Measurements from ENCODE around the gene DEF6.
A peak's percentile ranks its signal among the peaks of the same experiment; 100 is the strongest.
"Not testable (repeated sequence)": the region's sequence is repeated elsewhere in the genome, so short reads cannot be mapped to it uniquely, and the experiment has no call there.

Gene DEF6

DNA sequence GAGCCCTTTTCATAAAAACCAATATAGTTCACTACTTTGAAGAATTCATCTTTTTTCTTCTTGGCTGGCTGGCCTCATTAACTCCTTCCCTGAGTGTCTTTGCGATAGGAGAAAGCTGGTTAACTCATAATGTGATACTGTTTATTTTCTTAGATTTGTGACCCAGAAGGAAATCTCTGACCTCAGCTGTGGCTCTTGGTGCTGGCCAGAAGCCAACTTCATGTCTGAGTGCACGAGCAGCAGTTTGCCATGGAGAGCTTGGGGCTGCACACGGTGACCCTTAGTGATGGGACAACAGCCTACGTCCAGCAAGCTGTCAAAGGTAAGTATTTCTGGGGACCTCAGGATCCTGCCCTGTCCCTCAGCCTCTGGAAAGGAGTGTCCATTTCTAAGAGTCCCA lies 16.7 kb upstream of the DEF6 start:
- DNase-seq = no peak

GRCh38 chr6:35282472-35282871 lies 15.1 kb upstream of the DEF6 start:
- no peak for DNase-seq

DNA sequence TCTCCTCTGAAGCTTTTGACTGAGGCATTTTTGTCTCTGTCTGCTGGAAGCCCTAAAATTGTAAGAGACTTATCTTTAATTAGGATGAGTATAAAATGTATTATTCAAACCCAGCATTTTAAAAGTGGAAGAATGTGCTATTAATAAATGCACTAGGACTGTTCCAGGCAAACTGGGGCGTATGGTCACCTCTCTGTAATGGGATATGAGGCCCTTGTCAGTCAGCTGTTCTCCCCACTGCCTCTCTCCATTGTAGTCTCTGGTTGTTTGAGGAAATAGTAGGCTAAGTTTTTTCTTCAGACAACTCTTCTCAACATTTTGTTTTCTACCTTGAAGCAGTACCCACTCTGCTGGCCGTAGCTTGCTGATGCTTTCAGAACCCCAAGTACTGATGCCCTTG lies 14.3 kb upstream of the DEF6 start:
- DNase-seq = no peak

- DNase-seq = no peak
Measured at GRCh38 chr6:35287671-35288396, 9.8 kb upstream of the DEF6 start.

DNA sequence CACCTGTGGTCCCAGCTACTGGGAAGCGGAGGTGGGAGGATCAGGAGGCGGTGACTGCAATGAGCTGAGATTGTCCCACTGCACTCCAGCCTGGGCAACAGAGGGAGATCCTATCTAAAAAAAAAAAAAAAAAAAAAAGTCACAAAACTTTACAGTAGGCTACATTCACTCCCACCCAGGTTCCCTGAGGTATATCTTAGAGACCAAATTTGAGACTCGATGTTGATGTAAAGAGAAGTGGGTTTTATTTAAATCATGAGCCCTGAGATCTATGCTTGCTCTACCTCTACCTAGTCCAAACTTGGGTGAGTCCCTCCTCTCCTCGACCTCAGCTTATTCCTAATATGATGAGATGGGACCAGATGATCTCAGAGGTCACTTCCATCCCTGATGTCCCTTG lies 8.8 kb upstream of the DEF6 start:
- DNase-seq = no peak

DNA sequence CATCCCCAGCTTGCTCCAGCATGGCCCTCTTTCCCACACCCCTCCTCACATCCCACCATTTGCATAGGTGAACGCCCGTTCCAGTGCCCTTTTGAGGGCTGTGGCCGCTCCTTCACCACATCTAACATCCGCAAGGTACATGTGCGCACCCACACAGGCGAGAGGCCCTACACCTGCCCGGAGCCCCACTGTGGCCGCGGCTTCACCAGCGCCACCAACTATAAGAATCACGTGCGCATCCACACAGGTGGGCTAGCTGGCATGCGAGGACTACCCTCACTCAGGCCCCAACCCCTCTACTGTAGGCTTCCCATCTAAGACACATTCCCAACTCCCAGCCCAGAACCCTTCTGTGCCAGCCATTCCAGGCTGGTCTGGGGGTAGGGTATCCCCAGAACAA lies 6.1 kb upstream of the DEF6 start:
- no peak for DNase-seq

DNA sequence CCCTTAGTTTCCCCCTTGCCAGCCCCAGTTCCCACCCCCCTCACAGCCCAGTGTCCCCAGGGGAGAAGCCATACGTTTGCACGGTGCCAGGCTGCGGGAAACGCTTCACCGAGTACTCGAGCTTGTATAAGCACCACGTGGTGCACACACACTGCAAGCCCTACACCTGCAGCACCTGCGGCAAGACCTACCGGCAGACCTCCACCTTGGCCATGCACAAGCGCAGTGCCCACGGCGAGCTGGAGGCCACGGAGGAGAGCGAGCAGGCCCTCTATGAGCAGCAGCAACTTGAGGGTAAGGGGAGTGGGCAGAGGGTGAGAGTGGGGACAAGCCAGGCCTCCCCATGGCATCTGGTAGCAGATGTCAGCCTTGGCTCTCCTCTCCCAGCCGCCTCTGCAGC lies 5.1 kb upstream of the DEF6 start:
- DNase-seq = no peak

DNA sequence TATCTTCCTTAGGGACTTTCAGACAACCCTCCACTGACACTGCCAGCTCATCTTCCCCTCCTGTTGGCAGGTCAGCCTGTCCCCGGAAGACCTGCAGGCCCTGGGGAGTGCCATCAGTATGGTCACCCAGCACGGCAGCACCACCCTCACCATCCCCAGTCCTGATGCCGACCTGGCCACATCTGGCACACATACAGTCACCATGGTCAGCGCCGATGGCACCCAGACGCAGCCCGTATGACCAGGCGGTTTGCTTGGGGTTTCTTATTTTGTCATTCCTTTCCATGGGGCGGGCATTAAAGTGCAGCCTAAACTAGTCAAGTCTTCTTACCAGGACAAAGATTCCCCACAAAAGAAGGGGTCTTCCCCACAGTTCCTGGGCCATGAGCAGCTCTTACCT lies 3.9 kb upstream of the DEF6 start:
- DNase-seq = no peak

GRCh38 chr6:35294308-35294945 lies 3.2 kb upstream of the DEF6 start:
- peak in 2 of 5 experiments; percentile 40 to 73 for DNase-seq

- DNase-seq = no peak
Measured at GRCh38 chr6:35295036-35295435, 2.6 kb upstream of the DEF6 start.

GRCh38 chr6:35295521-35296315 lies 1.9 kb upstream of the DEF6 start:
- no peak for DNase-seq

GRCh38 chr6:35296931-35297600 lies 552 bp upstream of the DEF6 start:
- no peak for DNase-seq

GRCh38 chr6:35298625-35299140 lies 1.1 kb downstream of the DEF6 start:
- DNase-seq = peak in 1 of 5 experiments; percentile 55

DNA sequence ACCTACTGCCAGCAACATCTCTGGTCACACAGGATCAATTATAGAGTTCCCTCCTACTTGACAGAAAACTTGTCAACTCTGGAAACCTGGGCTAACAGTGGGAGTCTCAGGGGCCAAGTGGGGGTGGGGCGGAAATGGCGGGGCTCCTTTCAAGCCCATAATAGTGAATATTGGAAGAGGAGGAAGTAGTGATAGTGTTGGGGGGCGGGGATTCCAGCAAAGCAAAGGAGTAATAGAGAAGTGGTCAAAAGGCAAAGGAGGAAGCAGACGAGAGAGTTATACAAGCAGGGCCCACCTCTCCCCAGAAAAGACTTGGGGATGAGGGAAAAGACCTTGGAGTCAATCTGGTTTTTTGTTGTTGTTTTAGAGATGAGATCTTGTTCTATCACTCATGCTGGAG lies 2.1 kb downstream of the DEF6 start:
- DNase-seq = peak in 1 of 5 experiments; percentile 53

DNA sequence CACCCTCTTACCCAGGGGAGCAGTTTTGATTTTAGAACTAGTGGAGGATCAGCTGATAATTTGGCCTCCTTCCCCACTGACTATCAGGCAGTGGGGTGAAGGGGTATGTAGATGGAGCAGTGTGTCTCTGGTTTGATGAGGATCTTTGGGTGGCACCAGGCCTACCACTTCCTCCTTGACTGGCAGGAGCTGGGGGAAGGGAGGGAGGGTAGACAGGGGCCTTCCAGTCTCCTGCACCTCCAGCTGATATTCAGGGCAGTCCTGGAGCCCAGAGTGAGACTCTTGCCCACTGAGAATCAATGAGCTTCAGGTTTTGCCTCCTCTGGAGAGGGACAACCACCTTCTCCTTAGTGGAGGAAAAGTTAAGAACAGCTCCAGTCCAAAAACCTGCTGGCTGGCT lies 3.2 kb downstream of the DEF6 start:
- peak in 3 of 5 experiments; percentile 40 to 90 (median 68) for DNase-seq

DNA sequence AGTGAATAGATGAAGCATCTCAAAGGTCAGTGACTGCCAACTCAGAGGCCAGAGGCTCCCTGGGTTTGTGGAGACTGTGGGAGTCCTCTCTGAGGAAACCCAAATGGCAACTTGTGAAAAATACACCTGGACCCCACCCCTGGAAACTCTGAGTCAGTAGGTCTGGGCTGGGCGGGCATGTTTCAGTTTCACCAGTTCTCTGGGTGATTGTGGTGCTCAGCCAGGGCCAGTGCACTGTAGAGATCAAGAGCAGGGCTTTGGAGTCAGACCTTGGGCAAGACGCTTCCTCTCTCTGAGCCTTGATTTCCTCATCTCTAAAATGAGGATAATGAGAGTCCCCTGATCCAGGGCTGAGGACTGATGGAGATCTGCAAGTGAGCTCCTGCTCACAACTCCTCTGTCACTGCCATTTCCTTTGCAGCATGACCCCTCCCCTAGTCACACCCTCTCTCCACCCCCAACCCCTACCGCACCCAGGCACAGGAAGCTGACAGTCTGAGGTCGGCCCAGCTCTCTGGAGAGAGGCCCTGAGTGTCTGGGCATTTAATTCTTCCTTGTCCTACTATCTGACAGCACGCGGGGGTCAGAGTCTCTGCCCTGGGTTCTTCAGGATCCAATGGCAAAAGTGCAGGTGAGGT lies 5.1 kb downstream of the DEF6 start:
- peak; percentile 60 to 93 (median 80) for DNase-seq

- DNase-seq = no peak
Measured at GRCh38 chr6:35304299-35304698, 6.7 kb downstream of the DEF6 start.

DNA sequence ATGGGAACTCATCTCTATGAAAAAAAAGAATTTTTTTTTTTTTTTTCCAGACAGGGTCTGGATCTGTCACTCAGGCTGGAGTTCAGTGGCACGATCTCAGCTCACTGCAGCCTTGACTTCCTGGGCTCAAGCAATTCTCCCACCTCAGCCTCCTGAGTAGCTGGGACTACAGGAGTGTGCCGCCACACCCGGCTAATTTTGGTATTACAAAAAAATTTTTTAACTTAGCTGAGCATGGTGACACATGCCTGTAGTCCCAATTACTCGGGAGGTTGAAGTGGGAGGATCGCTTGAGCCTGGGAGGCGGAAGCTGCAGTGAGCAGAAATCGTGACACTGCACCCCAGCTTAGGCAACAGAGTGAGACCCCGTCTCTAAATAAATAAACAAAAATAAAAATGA lies 7.5 kb downstream of the DEF6 start:
- DNase-seq = peak in 1 of 5 experiments; percentile 40

DNA sequence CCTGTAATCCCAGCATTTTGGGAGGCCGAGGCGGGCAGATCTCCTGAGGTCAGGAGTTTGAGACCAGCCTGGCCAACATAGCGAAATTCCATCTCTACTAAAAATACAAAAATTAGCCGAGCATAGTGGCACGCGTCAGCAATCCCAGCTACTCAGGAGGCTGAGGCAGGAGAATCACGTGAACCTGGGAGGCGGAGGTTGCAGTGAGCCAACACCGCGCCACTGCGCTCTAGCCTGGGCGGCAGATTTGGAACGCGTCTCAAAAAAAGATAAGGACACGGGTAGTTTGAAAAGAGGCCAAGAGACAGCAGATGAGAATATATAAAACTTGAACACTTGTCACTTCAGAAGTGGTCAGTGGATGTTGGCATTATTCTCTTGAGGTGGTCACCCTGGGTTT lies 9.5 kb downstream of the DEF6 start:
- DNase-seq = not testable (repeated sequence)

GRCh38 chr6:35308543-35308942 lies 10.9 kb downstream of the DEF6 start:
- not testable (repeated sequence) for DNase-seq

GRCh38 chr6:35309611-35310264 lies 12.1 kb downstream of the DEF6 start:
- DNase-seq = no peak

All from T-helper 2 cell (primary cell).